ENCODE data around the gene CLCN7.

Gene CLCN7

DNA sequence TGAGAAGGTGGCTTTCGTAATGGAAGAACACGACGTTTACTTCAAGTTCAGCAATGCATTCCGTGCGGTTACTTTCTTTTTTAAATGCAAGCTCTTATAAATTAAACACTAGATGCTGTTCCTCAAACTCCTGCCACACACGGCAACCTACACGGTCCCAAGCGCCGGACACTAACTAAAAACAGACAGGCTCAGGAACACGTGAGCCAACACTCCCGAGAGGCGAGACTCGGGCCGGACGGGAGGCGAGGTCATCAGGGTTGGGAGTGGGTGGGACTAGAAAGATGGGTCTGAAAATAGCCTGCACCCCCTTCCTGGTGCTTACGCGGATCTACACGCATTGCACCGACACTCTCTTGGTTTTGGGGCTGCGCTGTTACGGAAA lies 6.4 kb downstream of the CLCN7 start:
- intact Hi-C loops (cut with micrococcal nuclease) = loop anchor here (2.0 kb wide), 1 partner anchor 48 kb away; the partner anchor contains the start of gene UQCC4
- peak overlapping the region; percentile 93 for H3K27ac Mint-ChIP-seq

DNA sequence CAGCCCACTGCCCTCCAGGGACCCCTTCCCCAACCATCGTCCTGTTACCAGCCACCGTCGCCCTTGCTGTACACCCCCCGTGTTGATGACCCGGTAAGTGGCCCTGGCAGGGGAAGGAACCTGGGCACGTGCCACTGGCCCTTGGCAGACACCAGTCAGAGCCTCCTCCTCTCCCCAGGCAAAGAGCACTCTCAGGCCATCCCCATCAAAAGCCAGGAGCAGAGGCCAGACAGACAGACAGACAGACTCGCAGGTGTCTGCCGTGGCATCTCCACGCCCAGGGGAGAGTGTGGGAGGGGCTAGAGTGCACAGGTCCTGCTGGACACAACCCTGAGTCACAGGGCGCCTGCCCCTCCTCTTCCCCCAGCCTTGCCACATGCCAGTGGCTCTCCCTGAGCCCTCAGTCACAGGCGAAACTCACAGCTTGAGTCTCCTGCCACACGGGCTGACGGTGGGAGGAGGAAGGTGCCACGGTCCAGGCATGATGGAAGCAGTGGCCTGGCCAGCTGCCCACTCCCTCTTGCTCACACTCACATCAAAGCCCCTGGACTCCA lies 7.8 kb downstream of the CLCN7 start:
- H3K27ac Mint-ChIP-seq = peak overlapping the region; percentile 93
- no peaks in the 10 kb centered on the region for H3K27me3 Mint-ChIP-seq
- H3K36me3 Mint-ChIP-seq (ENCODE audit: low read depth) = peaks cover 73% of the 10 kb centered on the region
- no peaks in the 10 kb centered on the region for H3K9me3 Mint-ChIP-seq
- H3K4me3 Mint-ChIP-seq = no peak overlapping the region
- H3K4me1 Mint-ChIP-seq (ENCODE audit: low read depth) = peaks cover 56% of the 10 kb centered on the region
- intact Hi-C loops (cut with micrococcal nuclease) = no loop called here

More for the DNA sequence above, 6.4 kb downstream of the CLCN7 start:
- H3K4me1 Mint-ChIP-seq (ENCODE audit: low read depth) = peaks cover 68% of the 10 kb centered on the region
- H3K9me3 Mint-ChIP-seq = no peaks in the 10 kb centered on the region
- no peaks in the 10 kb centered on the region for H3K27me3 Mint-ChIP-seq
- H3K4me3 Mint-ChIP-seq = no peak overlapping the region
- peaks cover 67% of the 10 kb centered on the region for H3K36me3 Mint-ChIP-seq (ENCODE audit: low read depth)

DNA sequence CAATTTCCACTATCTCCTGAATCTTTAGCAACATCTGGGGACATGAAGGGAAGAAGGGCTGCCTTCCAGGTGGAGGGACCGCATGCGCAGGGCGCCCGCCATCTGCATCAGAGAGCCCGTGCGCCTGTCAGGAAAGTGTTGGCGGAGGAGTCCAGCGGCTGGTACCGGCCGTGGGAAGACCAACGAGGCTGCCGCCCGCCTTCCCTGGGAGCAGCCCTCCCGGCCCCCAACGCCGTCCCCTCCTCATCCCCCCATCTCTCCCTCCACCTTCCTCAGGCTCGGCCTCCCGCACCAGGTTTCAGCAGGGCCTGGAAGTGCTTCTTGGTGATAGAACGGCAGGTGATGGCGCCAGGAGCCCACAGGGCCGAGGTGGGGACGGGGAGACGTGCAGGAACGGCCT lies 8.8 kb downstream of the CLCN7 start:
- intact Hi-C loops (cut with micrococcal nuclease) = no loop called here
- no peak overlapping the region for H3K27ac Mint-ChIP-seq
- H3K4me3 Mint-ChIP-seq = no peak overlapping the region

DNA sequence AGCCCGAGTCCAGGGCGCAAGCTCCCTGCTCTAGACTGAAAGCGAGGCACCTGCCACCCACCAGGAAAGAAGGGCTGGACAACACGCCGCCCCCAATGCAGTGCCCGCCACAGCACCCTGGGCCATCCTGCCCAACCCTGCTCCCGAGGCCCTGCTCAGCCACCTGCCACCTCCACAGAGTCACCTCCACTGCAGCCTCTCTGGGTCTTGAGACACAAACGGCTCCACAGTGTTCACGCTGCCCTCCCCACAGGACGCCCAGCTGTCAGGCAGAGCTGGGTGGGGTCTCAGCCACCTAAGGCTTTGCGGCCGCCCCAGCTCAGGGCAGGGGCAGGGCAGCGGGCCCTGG lies 9.3 kb downstream of the CLCN7 start:
- H3K27ac Mint-ChIP-seq = peak overlapping the region; percentile 33
- H3K9me3 Mint-ChIP-seq = no peaks in the 10 kb centered on the region
- H3K4me1 Mint-ChIP-seq (ENCODE audit: low read depth) = peaks cover 43% of the 10 kb centered on the region
- H3K27me3 Mint-ChIP-seq = no peaks in the 10 kb centered on the region
- H3K36me3 Mint-ChIP-seq (ENCODE audit: low read depth) = peaks cover 82% of the 10 kb centered on the region
- no peak overlapping the region for H3K4me3 Mint-ChIP-seq
- intact Hi-C loops (cut with micrococcal nuclease) = no loop called here

More for the DNA sequence above, 8.8 kb downstream of the CLCN7 start:
- Mint-ChIP-seq H3K4me1 (ENCODE audit: low read depth) (peaks cover 47% of the 10 kb centered on the region), H3K36me3 (ENCODE audit: low read depth) (peaks cover 77% of the 10 kb centered on the region), H3K9me3 (no peaks in the 10 kb centered on the region), H3K27me3 (no peaks in the 10 kb centered on the region)

DNA sequence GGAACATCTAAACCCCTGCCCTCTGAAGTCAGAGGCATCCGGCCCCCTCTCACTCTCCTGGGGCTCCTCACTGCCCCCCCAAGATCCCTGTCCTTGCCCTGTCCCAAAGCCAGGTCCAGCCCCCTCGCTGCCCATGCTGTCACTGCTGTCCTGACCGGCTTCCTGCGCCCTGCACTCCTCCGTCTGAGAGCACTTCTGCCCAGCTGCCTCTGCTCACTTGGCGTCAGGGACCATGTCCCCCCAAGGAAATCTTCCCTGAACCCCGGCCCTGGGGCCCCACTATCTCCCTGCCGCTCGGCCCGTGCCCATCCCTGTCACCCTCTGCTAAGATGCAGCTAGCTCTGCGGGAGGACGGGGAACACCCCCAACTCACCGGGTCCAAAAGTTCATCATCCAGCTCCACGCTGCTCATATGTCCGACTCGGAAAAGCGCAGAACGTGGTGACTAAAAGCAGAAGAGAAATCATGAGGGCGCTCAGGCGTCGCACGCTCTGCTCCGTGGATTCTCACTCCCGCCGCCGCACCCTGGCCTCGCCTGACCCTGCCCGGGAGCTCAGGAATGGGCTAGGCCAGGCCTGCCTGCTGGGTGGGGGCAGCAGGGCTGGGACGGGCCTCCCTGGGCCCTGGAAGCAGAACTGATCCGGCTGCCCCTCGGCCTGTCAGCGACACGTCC lies 9.8 kb downstream of the CLCN7 start:
- H3K27ac Mint-ChIP-seq = peak overlapping the region; percentile 33
- H3K4me3 Mint-ChIP-seq = no peak overlapping the region
- H3K9me3 Mint-ChIP-seq = no peaks in the 10 kb centered on the region

DNA sequence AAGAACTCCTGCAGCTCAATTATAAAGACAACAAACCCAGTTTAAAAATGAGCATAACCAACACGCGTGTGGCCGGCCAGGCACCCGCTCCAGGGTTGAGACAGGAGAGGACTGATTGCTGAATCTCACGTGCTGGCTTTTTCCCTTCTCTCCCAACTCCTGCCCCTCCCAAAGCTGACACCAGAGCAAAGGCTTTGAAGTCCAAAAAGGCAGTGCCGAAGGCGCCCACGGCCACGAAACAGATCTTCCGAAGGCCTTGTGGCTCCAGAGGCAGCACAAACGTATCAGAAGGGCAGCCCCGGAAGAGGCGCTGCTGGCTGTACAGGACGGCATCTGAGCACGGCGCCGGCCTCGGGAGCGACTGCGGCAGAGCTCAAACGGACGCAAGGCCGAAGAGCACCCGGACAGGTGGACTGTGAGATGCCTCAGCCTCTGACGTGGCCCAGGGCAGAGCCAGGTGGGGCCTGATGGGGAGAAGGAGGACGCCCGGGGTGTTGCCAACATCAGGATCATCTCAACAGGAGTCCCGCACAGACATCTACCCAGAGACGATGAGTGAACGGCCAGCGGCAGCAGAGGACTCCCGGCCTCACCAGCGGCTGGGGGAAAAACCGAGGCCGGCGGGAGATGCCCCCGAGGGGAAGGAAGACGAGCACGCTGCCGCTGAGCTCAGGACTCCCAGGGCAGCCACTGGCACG lies 10.5 kb downstream of the CLCN7 start:
- no peaks in the 10 kb centered on the region for H3K9me3 Mint-ChIP-seq
- H3K4me1 Mint-ChIP-seq (ENCODE audit: low read depth) = peaks cover 42% of the 10 kb centered on the region
- H3K27ac Mint-ChIP-seq = no peak overlapping the region
- peaks cover 94% of the 10 kb centered on the region for H3K36me3 Mint-ChIP-seq (ENCODE audit: low read depth)
- no peaks in the 10 kb centered on the region for H3K27me3 Mint-ChIP-seq
- intact Hi-C loops (cut with micrococcal nuclease) = no loop called here
- no peak overlapping the region for H3K4me3 Mint-ChIP-seq

More for the DNA sequence above, 9.8 kb downstream of the CLCN7 start:
- Mint-ChIP-seq H3K36me3 (ENCODE audit: low read depth) (peaks cover 87% of the 10 kb centered on the region), H3K4me1 (ENCODE audit: low read depth) (peaks cover 43% of the 10 kb centered on the region), H3K27me3 (no peaks in the 10 kb centered on the region)
- intact Hi-C loops (cut with micrococcal nuclease) = no loop called here

DNA sequence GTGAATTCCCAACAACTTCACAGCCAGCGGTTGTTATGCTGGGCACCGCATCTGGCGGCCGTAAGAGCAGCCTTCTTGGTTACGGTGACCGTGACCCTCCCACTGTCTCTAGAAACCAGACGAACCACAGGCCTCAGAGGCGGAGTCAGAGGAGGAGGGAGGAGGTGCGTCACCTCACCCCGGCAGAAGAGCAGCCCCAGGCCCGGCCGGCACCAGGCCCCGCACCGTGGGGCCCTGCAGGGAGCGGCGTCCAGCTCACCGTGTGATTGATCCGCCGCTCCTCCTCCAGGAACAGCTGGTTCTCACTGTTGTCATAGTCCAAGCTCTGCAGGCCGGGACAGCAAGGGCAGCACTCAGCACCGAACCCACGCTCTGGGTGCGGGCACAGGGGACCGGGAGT lies 13.7 kb downstream of the CLCN7 start:
- Mint-ChIP-seq H3K27ac (no peak overlapping the region), H3K36me3 (ENCODE audit: low read depth) (peaks cover 100% of the 10 kb centered on the region), H3K9me3 (no peaks in the 10 kb centered on the region), H3K4me3 (no peak overlapping the region), H3K27me3 (no peaks in the 10 kb centered on the region), H3K4me1 (ENCODE audit: low read depth) (peaks cover 27% of the 10 kb centered on the region)
- intact Hi-C loops (cut with micrococcal nuclease) = no loop called here

DNA sequence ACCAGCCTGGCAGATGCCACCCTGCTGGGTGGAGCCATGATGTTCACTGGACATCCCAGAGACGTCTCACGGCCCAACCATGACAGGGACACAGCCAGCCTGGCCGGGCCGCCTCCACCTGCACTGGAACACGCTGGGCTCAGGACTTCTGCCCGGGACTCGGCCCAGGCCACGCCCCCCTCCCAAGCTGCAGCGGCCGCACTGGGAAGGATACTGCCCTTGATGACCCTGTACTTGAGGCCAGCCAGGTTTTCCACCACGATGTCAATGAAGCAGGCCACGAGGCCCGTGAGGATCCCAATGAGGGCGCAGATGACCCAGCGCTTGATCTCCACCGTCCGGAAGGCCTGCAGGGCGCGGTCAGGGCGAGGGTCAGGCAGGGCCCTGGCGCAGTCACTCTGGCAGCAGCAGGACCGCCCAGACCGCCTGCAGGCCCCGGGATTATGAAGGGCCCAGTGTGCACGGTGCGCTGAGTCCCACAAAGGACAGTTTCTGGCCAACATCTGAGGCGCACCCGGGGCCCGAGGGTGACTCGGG lies 14.2 kb downstream of the CLCN7 start:
- Mint-ChIP-seq H3K36me3 (ENCODE audit: low read depth) (peaks cover 100% of the 10 kb centered on the region), H3K9me3 (no peaks in the 10 kb centered on the region), H3K27me3 (no peaks in the 10 kb centered on the region), H3K4me1 (ENCODE audit: low read depth) (peaks cover 27% of the 10 kb centered on the region), H3K4me3 (no peak overlapping the region), H3K27ac (no peak overlapping the region)
- intact Hi-C loops (cut with micrococcal nuclease) = no loop called here

DNA sequence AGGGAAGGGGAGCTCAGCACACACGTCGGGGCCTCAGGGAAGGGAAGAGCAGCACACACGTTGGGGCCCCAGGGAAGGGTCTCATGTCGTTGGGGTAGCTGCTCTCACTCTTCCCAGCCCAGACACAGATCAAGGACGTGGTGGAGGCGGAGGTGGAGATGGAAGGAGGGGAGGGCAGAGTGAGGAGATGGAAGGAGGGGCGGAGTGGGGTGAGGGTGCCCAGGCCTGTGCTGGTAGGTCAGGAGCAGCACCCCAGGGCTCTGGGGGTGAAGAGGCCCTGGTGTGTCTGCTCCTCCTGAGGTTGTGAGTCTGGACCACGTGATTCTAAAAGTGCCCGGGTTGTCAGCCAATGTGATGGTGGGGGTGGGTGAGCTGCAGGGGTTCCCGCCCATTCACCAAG lies 14.9 kb downstream of the CLCN7 start:
- intact Hi-C loops (cut with micrococcal nuclease) = no loop called here
- Mint-ChIP-seq H3K4me1 (ENCODE audit: low read depth) (peaks cover 25% of the 10 kb centered on the region), H3K27ac (peak overlapping the region; percentile 68)

DNA sequence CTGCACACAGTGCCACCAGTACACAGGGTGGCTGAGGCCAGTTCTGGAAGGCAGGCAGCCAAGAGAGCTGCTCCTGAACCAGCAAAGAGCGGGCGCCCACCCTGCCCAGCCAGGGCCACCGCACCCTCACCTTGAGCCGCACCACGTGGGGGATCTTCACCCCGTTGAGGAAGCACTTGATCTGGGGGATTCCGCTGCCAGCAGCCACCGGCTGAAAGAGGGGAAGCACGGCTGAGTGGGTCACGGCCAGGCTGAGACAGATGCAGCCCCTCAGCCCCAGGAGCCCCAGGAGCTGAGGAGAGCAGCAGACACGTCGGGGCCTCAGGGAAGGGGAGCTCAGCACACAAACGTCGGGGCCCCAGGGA lies 15.9 kb downstream of the CLCN7 start:
- Mint-ChIP-seq H3K27me3 (no peaks in the 10 kb centered on the region), H3K36me3 (ENCODE audit: low read depth) (peaks cover 100% of the 10 kb centered on the region), H3K27ac (peak overlapping the region; percentile 11), H3K4me3 (no peak overlapping the region), H3K4me1 (ENCODE audit: low read depth) (peaks cover 22% of the 10 kb centered on the region), H3K9me3 (no peaks in the 10 kb centered on the region)
- intact Hi-C loops (cut with micrococcal nuclease) = no loop called here

More for the DNA sequence above, 14.9 kb downstream of the CLCN7 start:
- H3K4me3 Mint-ChIP-seq = no peak overlapping the region
- no peaks in the 10 kb centered on the region for H3K27me3 Mint-ChIP-seq
- H3K9me3 Mint-ChIP-seq = no peaks in the 10 kb centered on the region
- peaks cover 100% of the 10 kb centered on the region for H3K36me3 Mint-ChIP-seq (ENCODE audit: low read depth)

DNA sequence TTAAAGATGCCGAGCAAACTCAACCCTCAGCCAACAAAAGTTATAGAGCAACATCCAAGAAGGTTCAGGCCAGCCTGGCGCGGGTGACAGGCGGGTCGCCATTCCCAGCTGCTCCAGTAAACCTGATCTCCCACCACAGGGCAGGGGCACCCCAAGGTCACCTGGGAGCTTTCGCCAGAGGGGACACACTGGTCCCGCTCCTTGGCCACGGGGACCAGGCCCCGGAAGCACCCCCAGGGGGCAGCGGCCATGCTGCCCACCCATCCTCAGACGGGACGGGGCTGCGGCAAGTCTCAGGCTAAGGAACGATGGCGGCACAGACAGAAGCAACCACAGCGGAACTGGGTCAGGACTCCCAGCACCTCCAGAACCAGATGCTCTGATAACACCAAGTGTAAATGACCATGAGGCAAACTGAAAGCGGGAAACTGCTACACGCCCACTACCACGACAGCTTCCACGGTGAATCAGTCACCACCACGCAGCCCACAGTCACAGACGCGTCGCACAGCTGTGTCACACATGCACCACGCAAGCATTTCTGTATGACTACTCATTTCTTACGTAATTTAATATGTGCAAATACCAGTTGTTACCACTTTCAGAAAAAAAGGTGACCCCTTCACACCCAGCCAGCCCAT lies 16.4 kb downstream of the CLCN7 start:
- Mint-ChIP-seq H3K27me3 (no peaks in the 10 kb centered on the region), H3K27ac (peak overlapping the region; percentile 11), H3K36me3 (ENCODE audit: low read depth) (peaks cover 100% of the 10 kb centered on the region), H3K4me1 (ENCODE audit: low read depth) (peaks cover 22% of the 10 kb centered on the region), H3K9me3 (no peaks in the 10 kb centered on the region), H3K4me3 (no peak overlapping the region)
- intact Hi-C loops (cut with micrococcal nuclease) = no loop called here

DNA sequence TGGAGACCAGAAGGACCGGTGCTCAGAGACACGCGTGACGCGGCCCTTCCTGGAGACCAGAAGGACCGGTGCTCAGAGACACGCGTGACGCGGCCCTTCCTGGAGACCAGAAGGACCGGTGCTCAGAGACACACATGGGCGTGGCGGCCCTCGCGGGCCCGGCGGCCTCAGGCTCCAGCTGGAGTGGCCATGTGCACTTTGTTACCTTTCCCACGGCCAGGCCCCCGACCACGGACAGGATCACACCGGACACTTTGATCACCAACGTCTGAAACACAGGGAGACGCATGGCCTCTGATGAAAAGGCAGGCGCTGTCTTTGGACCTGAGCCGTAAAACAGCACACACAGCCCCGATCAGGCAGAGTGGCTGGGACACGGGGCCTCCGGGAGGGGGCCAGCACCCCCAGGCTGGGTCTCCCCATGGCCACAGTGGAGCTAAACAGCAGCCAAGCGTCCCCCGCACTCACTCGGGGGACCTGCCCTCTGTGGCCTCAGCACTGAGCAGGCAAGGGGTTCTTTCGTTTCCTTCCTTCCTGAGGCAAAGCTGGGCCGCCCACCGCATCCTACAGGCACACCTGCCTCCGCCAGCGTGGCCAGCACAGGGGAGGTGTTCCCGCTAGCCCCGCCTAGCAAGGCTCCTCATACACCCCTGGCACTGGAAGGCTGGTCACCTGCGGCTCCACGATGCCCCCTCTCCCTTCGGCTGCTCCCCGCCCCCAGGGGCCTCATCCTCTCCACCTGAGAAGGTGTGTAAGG lies 17.2 kb downstream of the CLCN7 start:
- no peak overlapping the region for H3K27ac Mint-ChIP-seq
- peaks cover 22% of the 10 kb centered on the region for H3K4me1 Mint-ChIP-seq (ENCODE audit: low read depth)
- H3K27me3 Mint-ChIP-seq = no peaks in the 10 kb centered on the region
- peaks cover 100% of the 10 kb centered on the region for H3K36me3 Mint-ChIP-seq (ENCODE audit: low read depth)
- intact Hi-C loops (cut with micrococcal nuclease) = no loop called here
- no peak overlapping the region for H3K4me3 Mint-ChIP-seq
- H3K9me3 Mint-ChIP-seq = no peaks in the 10 kb centered on the region

DNA sequence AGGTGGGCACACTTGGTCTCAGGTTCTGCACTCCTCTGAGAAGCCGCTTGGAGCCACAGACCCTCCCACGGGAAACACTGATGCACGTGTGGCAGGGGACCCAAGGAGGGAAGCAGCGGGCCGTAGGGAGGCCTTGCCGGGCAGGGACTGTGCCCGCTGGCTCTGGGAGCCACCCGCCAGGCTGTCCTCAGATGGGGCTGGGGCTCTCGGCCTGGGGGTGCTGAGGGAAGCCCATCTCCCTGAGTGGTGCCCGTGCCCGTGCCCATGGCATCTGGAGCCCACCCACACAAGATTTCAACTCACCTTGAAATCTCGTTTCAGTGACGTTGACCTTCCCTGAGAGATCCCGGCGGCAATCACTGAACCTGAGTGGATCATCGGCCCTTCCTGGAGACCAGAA lies 17.9 kb downstream of the CLCN7 start:
- Mint-ChIP-seq H3K36me3 (ENCODE audit: low read depth) (peaks cover 100% of the 10 kb centered on the region), H3K4me1 (ENCODE audit: low read depth) (peaks cover 22% of the 10 kb centered on the region), H3K4me3 (no peak overlapping the region), H3K27me3 (no peaks in the 10 kb centered on the region), H3K9me3 (no peaks in the 10 kb centered on the region), H3K27ac (no peak overlapping the region)
- intact Hi-C loops (cut with micrococcal nuclease) = no loop called here
